ENCODE data around the gene IL17C.

- no peak for TF ChIP-seq CTCF (conservative IDR thresholded peaks at IDR 0.05; ENCODE audit: low read depth, low read length)
- TF ChIP-seq EZH2 (IDR thresholded peaks at IDR 0.05; ENCODE audit: low read length, unreplicated experiment), result no peak
- TF ChIP-seq EZH2phosphoT487 (IDR thresholded peaks at IDR 0.05; ENCODE audit: borderline replicate concordance, low read length), result no peak
Measured at GRCh38 chr16:88652762-88653063, 14.3 kb downstream of the IL17C start.
